Upper lobe of left lung (tissue), 6 donors: ENCODE results near the gene MPHOSPH6. TPM values are rescaled to one million over a fixed set of nuclear protein-coding genes. Genes with fewer than 3 reads are reported as not detected.

Source experiments
- ATAC-seq, 2 donors: fragments of 200-7000 bp; cut with Tn5 transposase; one replicate each; pipeline ENCODE4 v1.9.1; 2022; ENCODE audit warnings: mild to moderate bottlenecking in 2 of 2, moderate library complexity in 2 of 2; ENCODE audit not compliant: low FRiP score in 2 of 2
- DNase-seq, 2 donors: peaks; one replicate each; pipeline ENCODE4 v3.0.0-alpha.2; 2019 to 2020
- H3K27ac ChIP-seq, 4 donors: fragments of 200-600 bp; sonication (generic); one replicate each; pipeline ENCODE4 v1.5.1; 2016 to 2019
- H3K27me3 ChIP-seq, 4 donors: fragments of 200-600 bp; sonication (generic); one replicate each; pipeline ENCODE4 v1.5.1; 2017 to 2019
- H3K36me3 ChIP-seq, 4 donors: fragments of 200-600 bp; sonication (generic); one replicate each; pipeline ENCODE4 v1.5.1; 2016 to 2019
- H3K4me1 ChIP-seq, 4 donors: fragments of 200-600 bp; sonication (generic); one replicate each; pipeline ENCODE4 v1.5.1; 2018 to 2019
- H3K4me3 ChIP-seq, 4 donors: fragments of 200-600 bp; sonication (generic); one replicate each; pipeline ENCODE4 v1.5.1; 2017 to 2019; ENCODE audit warnings: mild to moderate bottlenecking in 2 of 4, moderate library complexity in 1 of 4
- H3K9me3 ChIP-seq, 4 donors: fragments of 200-600 bp; sonication (generic); one replicate each; pipeline ENCODE4 v1.5.1; 2018 to 2019
- CTCF ChIP-seq, 6 experiments: fragments of 450-650 bp in 4 of 6; fragments of 200-600 bp in 2 of 6; sonication (generic) in 2 of 6; IDR thresholded peaks; one replicate each; pipeline ENCODE4 v1.5.1; 2016 to 2019; ENCODE audit warnings: antibody characterized with exemption in 6 of 6
- EP300 ChIP-seq, 4 donors: sonication (generic); formaldehyde crosslinking; IDR thresholded peaks; one replicate each; pipeline ENCODE4 v1.5.1; 2017; ENCODE audit warnings: antibody characterized with exemption in 4 of 4, control low read depth in 2 of 4
- POLR2A ChIP-seq, 4 donors: fragments of 450-650 bp; IDR thresholded peaks; one replicate each; pipeline ENCODE4 v1.5.1; 2016 to 2017; ENCODE audit warnings: antibody characterized with exemption in 4 of 4, mild to moderate bottlenecking in 2 of 4
- POLR2AphosphoS5 ChIP-seq, 2 donors: sonication (generic); formaldehyde crosslinking; IDR thresholded peaks; one replicate each; pipeline ENCODE4 v1.5.1; 2017; ENCODE audit warnings: antibody characterized with exemption in 2 of 2
- WGBS, 2 donors: methylation state at CpG; one replicate each; pipeline ENCODE4 v1.1.5; 2017 to 2018; 5-methylcytosine and 5-hydroxymethylcytosine counted together
- total RNA-seq, 6 donors: library from RNA; depleted of rRNA in 4 of 6; stranded (reverse); fragments of >200 nt in 4 of 6; gene quantifications; one replicate each; pipeline versions ENCODE4 v1.1.0 to v1.2.1, GENCODE V29; 2016 to 2021
- donor health status: DM: no; HTN: no; CAD: no; lungs with moderate emphysema.
- donor health status: DM: no; HTN: yes; CAD: no; lungs with severe emphysema.

MPHOSPH6 gene
- total RNA-seq, 6 donors from 2014 or later: 17.4 to 55.5 (median 22.6) TPM

DNA sequence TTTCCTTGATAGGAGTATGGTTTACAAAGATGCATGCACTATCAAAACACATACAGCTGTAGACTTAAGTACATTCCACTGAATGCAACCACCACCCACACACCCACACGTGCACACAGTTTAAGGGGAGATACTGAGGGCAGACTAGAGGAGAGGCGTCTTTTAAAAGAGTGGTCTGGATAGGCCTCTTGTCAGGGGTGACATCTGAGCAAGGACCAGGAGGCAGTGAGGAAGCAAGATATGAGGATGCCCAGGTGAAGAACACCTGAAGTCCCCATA is 12.6 kb downstream of the MPHOSPH6 start:
- no peak for TF ChIP-seq POLR2AphosphoS5 (IDR thresholded peaks at IDR 0.05)
- no peak for TF ChIP-seq EP300 (IDR thresholded peaks at IDR 0.05)
- TF ChIP-seq CTCF (IDR thresholded peaks at IDR 0.05): no peak
- TF ChIP-seq POLR2A (IDR thresholded peaks at IDR 0.05): no peak
- DNase-seq (no peak), ATAC-seq (no peak)
- WGBS, 2 donors: 76 to 77% methylated on average over 2 of the region's 2 CpGs
- H3K4me1 ChIP-seq: peaks cover 0 to 8% (median 4%) of the 10 kb centered on the region in 4 donors
- no peak overlapping the region for H3K27ac ChIP-seq
- H3K27me3 ChIP-seq: no peaks in the 10 kb centered on the region
- peaks cover 11 to 42% (median 19%) of the 10 kb centered on the region in 4 donors for H3K36me3 ChIP-seq
- no peak overlapping the region for H3K4me3 ChIP-seq
- H3K9me3 ChIP-seq: no peaks in the 10 kb centered on the region

GRCh38 chr16:82156761-82157533 is 13.1 kb downstream of the MPHOSPH6 start:
- WGBS, 2 donors: 83 to 91% methylated on average over 14 of the region's 14 CpGs
- ATAC-seq: peak in 1 of 2 donors; percentile 63
- H3K9me3 ChIP-seq: no peaks in the 10 kb centered on the region
- H3K4me3 ChIP-seq: no peak overlapping the region
- TF ChIP-seq EP300 (IDR thresholded peaks at IDR 0.05) (no peak), CTCF (IDR thresholded peaks at IDR 0.05) (no peak), POLR2A (IDR thresholded peaks at IDR 0.05) (no peak), POLR2AphosphoS5 (IDR thresholded peaks at IDR 0.05) (no peak)
- H3K4me1 ChIP-seq: peaks cover 0 to 8% (median 4%) of the 10 kb centered on the region in 4 donors
- DNase-seq: peak in 1 of 2 donors; percentile 46
- H3K27me3 ChIP-seq: no peaks in the 10 kb centered on the region
- peak overlapping the region in 3 of 4 donors; percentile 19 to 38 (median 34) for H3K27ac ChIP-seq
- peaks cover 6 to 37% (median 13%) of the 10 kb centered on the region in 4 donors for H3K36me3 ChIP-seq

DNA sequence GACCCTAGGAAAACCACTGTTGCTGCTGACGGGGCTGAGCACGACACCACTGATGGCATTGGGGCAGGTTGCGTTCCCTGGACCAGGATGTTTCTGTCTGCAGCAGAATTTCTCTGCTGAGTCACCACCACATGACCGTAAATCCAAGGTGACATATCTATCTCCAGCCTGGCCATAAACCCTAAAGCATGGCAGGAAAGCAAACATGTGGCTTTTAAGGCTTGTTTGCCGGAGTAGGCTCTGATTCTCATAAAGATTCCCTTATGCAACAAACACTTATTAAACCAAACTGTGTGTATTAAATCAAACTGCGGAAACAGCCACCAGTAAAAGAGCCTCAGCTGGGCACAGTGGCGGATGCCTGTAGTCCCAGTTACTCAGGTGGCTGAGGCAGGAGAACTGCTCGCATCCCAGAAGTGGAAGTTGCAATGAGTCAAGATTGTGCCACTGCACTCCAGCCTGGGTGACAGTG is 17.3 kb downstream of the MPHOSPH6 start:
- Histone ChIP-seq H3K27me3 (no peaks in the 10 kb centered on the region), H3K36me3 (peaks cover 0 to 33% (median 3%) of the 10 kb centered on the region in 4 donors), H3K4me1 (peaks cover 0 to 4% (median 3%) of the 10 kb centered on the region in 4 donors), H3K27ac (no peak overlapping the region), H3K9me3 (no peaks in the 10 kb centered on the region), H3K4me3 (no peak overlapping the region)
- 84 to 94% methylated on average over 7 to 8 of the region's 8 CpGs for WGBS, 2 donors
- TF ChIP-seq EP300 (IDR thresholded peaks at IDR 0.05) (no peak), POLR2A (IDR thresholded peaks at IDR 0.05) (no peak), CTCF (IDR thresholded peaks at IDR 0.05) (no peak), POLR2AphosphoS5 (IDR thresholded peaks at IDR 0.05) (no peak)
- ATAC-seq (no peak), DNase-seq (no peak)

DNA sequence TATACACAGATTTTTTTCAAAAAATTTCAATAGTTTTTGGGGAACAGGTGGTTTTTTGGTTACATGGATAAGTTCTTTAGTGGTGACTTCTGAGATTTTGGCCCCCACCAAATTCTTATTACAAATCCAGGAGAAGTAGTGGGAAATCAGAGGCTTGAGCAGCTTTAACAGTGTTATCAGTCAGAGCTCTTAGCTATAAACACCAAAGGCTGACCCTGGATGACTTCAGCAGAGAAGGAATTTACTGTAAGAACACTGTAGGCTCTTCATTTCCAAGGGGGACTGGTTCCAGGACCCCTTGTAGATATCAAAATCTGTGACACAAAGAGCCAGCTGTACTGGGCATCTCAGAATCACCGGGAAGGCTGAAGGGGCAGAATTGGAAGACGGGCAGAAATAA is 17.8 kb downstream of the MPHOSPH6 start:
- Histone ChIP-seq H3K27ac (no peak overlapping the region), H3K4me1 (no peaks in the 10 kb centered on the region), H3K4me3 (no peak overlapping the region), H3K9me3 (no peaks in the 10 kb centered on the region), H3K27me3 (no peaks in the 10 kb centered on the region), H3K36me3 (peaks cover 0 to 38% (median 6%) of the 10 kb centered on the region in 4 donors)
- no peak for DNase-seq
- no peak for TF ChIP-seq CTCF (IDR thresholded peaks at IDR 0.05)
- TF ChIP-seq POLR2A (IDR thresholded peaks at IDR 0.05): no peak
- no peak for TF ChIP-seq EP300 (IDR thresholded peaks at IDR 0.05)
- TF ChIP-seq POLR2AphosphoS5 (IDR thresholded peaks at IDR 0.05): no peak
- no peak for ATAC-seq
- WGBS, 2 donors: 85 to 100% methylated on average over 2 of the region's 2 CpGs

DNA sequence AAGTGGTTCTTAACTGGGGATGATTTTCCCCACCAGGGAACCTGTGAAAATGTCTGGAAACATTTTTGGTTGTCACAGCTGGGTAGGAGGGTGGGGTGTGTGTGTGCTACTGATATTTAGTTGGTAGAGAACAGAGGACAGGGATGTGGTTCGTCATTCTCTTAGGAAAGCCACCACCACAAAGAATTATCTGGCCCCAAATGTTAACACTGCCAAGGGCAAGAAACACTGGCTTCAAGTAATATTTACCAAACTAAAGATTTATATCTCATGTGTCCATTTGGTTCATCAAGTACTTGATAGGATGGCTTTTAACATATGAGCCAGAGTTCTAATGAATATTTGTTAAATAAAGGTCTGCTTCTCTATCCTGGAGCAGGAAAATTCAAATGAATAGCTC is 19.5 kb downstream of the MPHOSPH6 start:
- H3K36me3 ChIP-seq: peaks cover 0 to 49% (median 10%) of the 10 kb centered on the region in 4 donors
- no peak overlapping the region for H3K4me3 ChIP-seq
- no peaks in the 10 kb centered on the region for H3K27me3 ChIP-seq
- TF ChIP-seq CTCF (IDR thresholded peaks at IDR 0.05): no peak
- TF ChIP-seq POLR2AphosphoS5 (IDR thresholded peaks at IDR 0.05): no peak
- no peak for TF ChIP-seq EP300 (IDR thresholded peaks at IDR 0.05)
- TF ChIP-seq POLR2A (IDR thresholded peaks at IDR 0.05): no peak
- H3K27ac ChIP-seq: no peak overlapping the region
- DNase-seq (no peak), ATAC-seq (no peak)
- H3K9me3 ChIP-seq: no peaks in the 10 kb centered on the region
- no peaks in the 10 kb centered on the region for H3K4me1 ChIP-seq
- WGBS, 2 donors: 81 to 84% methylated on average over 1 of the region's 1 CpG
